HTERT RPE-1 (cell line): ENCODE data around the gene GRIFIN.

Experiments used
- in situ Hi-C: fragments of 300-500 bp; cut with MboI; formaldehyde crosslinking; loops from 4 replicates; pipeline ENCODE4 v1.14.3; 2020; ENCODE audit warnings: low sequenced_read_pairs

Gene GRIFIN

GRCh38 chr7:2499719-2500430 is 23.7 kb upstream of the GRIFIN start:
- in situ Hi-C loops, result no loop called here

GRCh38 chr7:2499181-2499580 is 23.0 kb upstream of the GRIFIN start:
- in situ Hi-C loops, result no loop called here

DNA sequence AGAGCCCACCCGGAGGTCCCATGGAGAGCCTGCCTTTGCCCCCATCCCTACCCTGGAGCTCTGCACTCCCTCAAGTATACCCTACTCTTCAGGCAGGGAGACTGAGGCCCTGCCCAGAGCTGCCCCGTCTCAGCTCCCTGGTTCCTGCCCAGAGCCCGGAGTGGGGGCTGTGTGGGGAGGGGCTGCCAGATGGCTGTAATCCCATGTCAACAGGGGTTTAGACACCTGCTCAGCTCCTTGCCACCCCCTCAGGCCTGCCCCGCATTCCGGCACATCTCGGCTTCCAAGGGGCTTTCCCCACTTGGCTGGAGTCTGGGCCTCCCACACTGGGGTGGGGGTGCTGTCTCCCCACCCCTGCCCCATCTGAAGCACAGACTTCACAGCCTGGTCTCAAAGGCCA is 22.5 kb upstream of the GRIFIN start:
- in situ Hi-C loops, result no loop called here

- in situ Hi-C loops, result no loop called here
Measured at GRCh38 chr7:2497500-2498336, 21.5 kb upstream of the GRIFIN start.

- in situ Hi-C loops, result no loop called here
Measured at GRCh38 chr7:2497065-2497464, 20.9 kb upstream of the GRIFIN start.

DNA sequence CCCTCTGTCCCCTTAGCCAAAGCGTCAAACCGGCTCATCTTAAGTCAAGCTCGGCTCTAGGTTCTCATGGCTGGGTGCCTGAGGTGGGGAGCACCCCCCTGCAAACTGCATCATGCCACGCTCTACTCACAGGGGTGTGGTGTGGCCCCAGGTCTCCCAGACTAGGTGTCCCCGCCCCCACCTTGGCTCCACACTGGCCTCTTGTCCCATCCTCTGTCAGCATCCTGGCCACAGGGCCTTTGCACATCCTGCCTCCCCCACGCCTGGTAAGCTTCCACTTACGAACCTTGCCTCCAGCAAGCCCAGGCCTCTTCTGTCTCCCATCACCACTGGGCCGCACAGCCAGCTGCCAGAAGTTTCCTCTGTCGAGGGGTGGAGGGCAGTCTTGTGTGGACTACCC is 20.2 kb upstream of the GRIFIN start:
- in situ Hi-C loops, result no loop called here

- in situ Hi-C loops, result no loop called here
Measured at GRCh38 chr7:2495418-2496299, 19.5 kb upstream of the GRIFIN start.

DNA sequence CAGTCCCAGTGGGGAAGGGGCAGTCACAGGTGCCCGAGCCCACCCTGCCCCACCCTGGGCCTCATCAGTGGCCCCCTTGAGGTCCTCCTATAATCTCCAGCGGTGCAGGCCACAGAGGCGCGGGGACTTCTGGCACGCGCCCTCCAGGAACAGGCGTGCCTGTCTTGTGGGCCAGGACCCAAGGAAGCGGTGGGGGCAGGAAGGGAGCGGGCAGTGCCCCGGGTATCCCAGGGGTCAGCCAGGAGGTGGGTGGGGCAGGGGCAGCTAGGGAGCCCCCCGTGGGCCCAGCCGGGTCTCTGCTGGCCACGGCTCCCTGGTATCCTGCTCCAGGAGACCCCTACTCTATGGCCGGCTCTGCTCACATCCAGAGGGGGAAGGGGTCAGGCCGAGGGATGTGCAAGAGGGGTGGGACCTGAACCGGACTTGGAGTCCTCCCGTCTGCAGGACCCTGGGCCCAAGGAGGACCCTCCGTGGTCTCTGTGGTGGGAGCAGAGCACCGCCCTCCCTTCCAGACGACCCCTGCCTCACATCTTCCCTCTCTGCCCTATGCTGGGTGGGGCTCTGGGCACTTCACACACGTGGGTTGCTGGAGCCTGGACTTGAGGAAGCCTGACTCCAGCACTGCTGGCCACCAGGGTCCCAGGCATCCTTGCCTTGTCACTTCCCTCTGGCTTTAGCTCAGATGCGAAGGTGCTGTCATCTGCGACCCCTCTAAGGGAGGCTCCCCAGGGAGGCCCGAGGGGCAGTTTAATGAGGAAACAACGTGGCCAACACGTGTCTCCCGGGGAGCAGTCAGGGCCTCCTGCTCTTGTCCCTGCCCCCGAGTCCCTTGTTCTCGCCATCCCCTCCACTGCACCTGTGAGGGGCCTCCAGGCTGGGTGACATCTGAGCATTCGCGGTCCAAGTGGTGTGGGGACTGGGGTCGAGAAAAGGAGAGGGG is 18.3 kb upstream of the GRIFIN start:
- in situ Hi-C loops, result no loop called here

DNA sequence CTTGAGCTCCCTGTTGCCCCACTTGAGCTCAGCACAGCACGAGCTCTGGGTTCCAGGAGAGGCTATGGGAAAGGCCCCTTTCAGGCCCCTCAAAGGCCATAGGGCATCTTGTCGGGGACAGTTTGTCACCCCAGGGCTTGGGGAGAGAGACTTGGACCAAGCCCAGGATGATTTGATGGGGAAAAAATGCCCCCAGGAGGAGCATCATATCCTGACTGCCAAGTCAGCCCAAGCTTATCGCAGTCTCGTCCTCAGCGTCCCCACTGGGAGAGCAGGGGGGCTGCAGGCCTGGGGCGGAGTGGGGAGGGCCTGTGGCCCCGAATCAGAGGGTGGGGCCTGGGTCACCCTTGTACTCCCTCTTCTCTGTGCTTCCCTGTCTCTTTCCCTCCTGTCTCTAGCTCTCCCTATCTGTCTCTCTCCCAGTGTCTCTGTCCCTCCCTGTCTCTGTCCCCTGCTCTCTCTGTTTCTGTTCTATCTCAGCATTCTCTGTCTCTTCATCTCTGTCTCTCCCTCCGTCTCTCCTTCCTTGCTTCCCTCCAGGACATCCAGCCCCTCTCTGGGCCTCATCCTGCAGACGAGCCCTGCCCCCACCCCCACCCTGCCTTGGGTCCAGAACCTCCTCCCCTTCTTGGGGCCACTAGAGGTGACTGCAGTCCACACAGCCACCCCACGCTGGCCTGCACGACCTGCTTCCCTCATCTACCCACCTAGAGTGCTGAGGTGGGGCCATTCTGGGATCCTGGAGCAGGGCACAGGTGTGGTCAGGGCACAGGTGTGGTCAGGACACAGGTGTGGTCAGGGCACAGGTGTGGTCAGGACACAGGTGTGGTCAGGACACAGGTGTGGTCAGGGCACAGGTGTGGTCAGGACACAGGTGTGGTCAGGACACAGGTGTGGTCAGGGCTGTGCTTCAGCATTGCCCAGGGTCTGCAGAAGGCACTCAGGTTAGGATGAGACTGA is 17.3 kb upstream of the GRIFIN start:
- in situ Hi-C loops, result no loop called here

- in situ Hi-C loops, result no loop called here
Measured at GRCh38 chr7:2492038-2492437, 15.8 kb upstream of the GRIFIN start.

- in situ Hi-C loops, result no loop called here
Measured at GRCh38 chr7:2490181-2490651, 14.0 kb upstream of the GRIFIN start.

DNA sequence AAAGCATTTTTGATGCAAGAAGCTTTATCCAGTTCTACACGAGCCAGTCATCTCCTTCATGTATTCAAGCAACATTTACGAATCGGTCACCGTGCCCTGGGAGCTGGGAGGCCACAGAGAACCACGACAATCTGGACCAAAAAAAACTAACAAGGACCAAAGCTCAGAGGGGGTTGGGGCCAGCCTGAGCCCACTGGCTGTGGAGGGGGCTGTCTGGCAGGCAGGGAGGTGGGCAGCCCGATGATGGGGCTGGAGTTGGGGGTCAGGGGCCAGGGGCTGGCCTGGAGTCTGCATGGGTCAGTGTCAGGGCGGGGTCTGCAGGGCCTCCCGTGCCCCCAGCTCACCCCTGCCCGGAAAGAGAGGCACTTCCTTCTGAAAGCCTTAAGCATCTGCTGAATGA is 12.5 kb upstream of the GRIFIN start:
- in situ Hi-C loops, result no loop called here

DNA sequence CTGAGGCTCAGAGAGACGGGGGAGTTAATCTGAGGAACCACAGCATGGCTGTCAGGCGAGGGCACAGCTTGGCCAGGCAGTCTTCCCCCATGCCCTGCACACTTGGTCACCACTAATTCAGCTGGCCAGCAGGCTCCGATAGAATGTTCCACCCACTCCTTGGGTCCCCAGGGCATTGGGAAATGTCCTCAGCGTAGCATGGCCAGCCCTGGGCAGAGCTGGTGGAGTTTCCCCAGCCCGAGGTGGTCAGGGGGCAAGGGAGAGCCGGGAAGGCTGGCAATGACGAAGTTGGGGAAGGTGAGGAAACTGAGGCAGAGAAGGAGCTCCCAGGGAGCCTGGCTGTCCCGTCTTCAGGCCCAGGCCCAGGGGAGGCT is 12.1 kb upstream of the GRIFIN start:
- in situ Hi-C loops, result no loop called here

- in situ Hi-C loops, result no loop called here
Measured at GRCh38 chr7:2487586-2488271, 11.5 kb upstream of the GRIFIN start.

DNA sequence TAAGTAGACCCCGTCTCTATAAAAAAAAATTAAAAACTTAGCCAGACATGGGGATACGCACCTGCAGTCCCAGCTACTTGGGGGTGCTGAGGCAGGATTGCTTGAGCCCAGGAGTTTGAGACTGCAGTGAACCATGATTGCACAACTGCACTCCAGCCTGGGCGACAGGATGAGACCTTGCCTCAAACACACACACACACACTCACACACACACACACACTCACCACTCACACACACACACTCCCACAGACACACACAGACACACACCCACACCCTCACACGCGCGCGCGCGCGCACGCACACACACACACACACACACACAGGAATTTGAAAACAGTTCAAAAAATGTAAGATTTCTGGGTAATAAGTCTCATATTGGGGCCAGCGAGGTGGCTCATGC is 8.7 kb upstream of the GRIFIN start:
- in situ Hi-C loops, result no loop called here

- in situ Hi-C loops, result no loop called here
Measured at GRCh38 chr7:2483494-2483893, 7.3 kb upstream of the GRIFIN start.

DNA sequence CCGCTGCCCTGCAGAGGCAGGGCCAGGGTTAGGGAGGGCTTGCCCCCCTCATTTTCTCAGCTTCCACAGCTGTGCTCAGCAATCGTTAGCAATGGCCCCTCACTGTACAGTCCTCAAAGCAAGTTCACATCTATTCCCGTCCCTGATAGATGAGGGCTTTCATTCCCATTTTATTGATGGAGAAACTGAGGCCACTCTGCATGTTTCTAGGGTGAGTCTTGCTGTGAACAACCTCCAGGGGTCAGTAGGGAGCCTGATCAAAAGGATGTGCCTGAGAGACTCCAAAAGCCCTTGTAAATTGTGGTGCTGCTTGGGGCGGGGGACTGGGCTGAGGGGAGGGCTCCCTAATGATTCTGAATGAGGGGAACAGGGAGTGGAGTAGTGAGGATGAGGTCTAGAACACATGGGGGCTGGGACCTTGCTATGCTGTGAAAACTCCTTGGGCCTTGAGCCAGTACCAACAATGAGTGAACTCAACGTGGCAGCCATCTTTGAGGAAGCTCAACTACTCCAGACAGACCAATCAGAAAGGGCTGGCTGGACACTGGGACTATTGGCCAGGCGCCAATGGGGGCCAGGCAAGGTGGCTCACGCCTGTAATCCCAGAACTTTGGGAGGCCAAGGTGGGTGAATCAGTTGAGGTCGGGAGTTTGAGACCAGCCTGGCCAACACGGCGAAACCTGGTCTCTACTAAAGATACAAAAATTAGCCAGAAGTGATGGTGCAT is 6.7 kb upstream of the GRIFIN start:
- in situ Hi-C loops, result no loop called here

- in situ Hi-C loops, result no loop called here
Measured at GRCh38 chr7:2481195-2481594, 5.0 kb upstream of the GRIFIN start.
